ENCODE measurements around the gene SMAD6.
"Not testable (repeated sequence)": the region's sequence is repeated elsewhere in the genome, so short reads cannot be mapped to it uniquely, and the experiment has no call there.

SMAD6 gene

DNA sequence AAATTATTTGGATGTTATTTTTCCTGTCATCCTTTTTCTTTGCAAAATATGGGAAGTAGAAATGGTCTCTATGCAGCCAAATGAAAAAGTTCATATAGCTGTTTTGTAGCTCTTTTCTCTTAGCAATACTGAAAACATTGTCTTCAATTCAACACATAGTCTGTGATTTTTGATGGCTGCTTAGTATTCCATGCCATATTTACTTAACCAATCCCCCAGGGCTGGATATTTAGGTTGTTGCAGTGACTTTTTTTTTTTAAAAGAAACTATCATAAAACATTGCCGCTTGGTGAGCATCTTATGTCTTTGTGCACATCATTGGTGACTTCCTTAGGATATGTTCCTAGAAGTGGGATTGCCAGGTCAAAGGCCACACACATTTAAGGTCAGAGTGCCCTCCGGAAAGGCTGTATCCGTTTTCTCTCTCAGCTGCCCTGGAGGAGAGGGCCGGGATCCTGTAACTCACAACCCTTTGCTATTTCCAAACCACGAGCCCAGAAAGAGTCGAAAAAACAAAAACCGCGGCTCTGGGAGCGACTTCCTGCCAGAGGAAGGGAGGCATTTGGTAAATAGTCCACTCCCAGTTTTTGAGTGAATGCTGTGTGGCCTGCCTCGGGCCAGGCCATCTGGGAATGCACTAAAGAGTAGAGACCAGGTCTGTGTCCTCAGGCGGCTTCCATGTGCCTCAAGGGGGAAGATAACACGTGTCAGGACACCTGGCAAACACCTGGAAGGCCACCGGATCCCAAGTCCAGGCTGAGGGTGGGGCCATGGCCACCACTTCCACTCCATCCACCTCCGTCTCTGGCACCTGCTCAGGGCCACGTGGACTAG lies 41.9 kb downstream of the SMAD6 start:
- DNase-seq: no peak

DNA sequence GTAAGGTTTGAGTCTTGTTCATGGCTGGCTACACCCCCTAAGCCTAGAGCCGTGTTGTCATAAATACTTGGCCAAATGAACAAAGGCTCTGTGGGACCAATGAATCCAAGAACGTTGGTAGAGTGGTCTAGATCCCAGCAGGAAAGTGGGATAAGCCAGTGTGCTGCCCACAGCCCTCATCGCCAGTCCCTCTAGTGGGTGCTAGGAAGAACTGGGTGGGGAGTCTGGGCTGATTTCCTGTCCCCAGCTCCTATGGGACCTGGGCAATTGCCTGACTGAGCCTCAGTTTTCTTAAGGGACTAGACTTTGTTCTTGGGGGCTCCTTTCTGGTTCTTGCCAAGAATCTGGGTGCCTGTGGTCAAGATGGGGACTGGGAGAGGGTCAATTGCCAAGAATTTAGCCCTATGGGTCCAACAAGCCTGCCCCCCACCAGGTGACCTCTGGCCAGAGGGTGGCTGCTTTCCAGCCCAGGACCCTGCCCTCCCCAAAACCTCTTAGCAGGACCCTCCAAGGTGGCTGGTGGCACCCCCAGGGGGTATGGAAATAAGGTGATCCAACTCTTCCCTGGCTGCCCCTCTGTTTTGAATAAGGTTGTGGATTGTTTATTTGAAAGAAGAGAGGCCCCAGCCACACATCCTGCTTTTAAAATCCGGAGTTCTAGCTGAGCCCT lies 42.7 kb downstream of the SMAD6 start:
- DNase-seq: no peak

DNA sequence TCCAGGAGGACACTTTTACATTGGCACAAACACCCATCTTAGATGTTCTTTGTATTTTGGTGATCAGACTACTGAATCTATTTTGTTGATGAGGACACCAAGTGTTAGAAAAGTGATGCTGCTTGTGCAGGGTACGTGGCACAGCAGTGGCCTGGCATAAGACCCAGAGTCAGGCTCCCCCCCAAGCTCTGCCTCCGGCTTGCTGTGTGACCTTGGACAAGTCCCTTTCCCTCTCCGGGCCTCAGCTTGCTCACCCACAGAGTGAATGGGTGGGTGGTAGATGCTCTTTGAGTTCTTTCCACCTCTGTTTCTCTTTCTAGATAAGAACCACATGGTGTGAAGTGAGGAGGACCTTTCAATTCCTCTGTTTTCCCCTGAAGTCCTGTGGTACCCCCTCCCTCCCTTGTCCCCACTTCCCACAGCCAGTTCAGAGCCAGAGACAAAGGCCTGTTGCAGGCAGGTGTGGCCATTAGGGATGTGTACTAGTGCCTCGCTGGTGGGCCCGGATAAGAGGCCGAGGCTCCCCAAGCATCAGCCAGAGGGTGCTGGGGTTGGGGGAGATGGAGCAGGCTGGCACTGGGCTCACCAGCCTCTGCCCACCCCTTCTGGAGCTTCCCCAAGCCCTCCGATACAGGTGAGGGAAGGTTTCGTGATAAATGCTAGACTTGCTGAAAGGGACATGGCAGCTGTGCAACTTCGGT lies 43.6 kb downstream of the SMAD6 start:
- DNase-seq: no peak

DNA sequence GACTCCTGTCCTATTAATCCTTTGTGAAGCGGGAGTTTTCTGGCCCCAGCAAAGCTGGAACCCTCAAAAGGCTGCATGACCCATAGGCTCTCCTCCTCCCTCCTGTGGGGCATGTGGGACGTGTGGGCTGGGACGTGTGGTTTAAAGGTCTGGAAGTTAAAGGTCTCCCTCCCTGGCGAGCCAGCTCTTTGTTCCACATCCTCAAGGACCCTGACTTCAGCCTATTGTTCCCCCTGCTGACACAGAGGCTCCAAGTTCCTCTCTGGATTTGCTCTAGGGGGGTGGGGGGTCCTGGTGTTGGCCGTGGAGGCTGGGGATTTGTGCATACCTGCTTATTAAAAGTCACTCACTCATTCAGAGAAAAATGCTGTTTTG lies 44.2 kb downstream of the SMAD6 start:
- no peak for DNase-seq

DNA sequence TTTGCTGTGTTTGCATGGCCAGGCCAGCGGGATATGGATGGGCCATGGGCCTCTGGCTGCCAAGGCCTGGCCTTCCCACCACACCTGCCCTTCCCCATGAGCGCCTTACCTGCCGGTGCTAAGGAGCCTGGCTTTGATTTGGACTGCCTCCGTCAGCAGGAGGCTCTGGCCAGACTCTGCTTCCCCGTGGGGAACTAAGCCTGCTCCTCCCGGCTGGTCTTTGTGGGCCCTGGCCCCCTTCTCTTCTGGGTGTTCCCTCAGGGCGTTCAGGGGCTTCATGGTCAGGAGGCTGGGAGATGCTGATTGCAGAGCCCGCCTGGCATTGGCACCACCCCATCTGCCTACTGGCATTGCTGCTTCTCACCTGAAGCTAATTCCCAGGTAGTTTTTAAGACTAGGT lies 45.2 kb downstream of the SMAD6 start:
- DNase-seq: no peak

DNA sequence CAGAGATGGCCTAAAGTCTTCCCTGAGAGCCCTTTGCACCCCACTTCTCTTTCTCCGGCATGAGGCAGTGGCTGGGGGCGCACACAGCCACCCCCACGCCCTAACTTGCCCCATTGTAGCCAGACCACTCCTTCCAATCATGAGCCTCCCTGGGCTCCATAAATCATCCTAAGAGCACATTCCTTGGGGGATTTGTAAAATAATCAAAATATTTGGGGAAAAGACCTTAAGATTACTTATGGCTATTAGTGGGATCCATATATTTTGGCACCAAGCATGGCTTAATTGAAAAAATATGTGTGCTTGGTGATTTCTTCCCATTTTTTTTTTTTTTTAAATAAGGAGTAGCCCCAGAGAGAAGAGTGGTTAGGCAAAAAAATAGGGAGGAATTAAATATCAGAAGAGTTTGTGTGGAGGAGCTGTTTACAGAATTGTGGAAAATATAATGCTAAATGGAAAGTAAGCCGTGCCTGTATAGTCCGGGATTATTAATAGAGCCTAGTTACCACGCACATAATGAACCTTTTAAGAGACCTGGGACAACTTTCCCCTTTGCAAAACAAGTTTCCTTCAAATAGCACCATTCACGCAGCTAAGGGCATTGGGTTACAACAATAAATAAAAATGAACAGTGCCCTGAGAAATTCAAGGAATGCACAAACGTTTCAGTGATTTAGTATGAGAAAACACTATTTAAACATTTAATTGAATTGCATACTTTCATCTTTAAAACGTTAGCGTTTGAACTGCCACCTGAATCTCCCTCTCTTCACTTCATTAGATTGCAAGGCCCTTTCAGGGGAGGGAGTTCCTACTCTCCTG lies 46.1 kb downstream of the SMAD6 start:
- DNase-seq: no peak

DNA sequence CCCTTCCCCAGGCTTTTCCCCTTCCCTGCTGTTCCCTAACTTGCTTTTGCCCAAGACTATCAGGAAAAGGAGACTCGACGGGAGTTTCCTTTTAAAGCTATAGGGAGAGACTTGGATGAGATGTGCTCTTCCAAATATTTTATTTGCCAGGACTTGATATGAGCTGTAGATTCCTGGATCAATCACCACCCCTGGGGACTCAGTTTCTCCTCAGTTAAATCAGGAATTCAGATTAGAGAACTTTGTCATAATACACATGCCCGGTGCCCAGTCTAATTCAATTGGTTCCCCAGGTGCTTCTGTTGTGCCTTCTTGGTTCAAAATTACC lies 46.6 kb downstream of the SMAD6 start:
- DNase-seq: no peak

DNA sequence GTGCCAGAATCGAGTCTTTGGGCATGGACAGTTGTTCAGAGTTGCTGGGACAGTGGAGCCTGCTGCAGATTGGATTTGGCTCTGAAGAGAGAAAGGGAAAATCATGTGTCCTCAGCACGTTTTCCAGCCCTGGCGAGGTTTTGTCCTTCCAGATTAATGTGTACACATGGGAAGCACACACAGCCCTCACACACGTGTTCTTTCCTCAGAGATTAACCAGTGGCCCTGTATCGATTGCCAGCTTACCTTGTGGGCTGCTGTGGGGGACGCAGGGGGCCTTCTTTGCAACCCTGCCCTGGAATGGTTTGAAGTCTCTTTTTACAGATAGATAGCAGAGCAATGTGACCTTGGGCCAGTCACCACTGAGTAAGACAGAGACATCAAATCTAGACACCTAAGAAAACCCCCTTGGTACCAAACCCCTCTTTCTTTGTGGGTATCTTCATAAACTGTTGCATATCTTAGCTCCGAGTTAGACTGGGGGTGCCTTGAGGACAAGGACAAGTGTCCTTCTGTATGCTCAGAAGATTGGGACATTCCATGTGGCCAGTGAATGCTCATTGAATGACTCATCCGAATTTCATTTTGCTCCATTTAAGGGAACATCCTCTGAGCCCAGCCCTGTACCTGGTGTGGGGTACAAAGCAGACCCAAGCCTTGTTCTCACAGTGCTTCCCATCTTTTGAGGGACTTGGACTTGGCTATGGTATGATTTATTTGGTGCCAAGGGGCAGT lies 48.0 kb downstream of the SMAD6 start:
- no peak for DNase-seq

DNA sequence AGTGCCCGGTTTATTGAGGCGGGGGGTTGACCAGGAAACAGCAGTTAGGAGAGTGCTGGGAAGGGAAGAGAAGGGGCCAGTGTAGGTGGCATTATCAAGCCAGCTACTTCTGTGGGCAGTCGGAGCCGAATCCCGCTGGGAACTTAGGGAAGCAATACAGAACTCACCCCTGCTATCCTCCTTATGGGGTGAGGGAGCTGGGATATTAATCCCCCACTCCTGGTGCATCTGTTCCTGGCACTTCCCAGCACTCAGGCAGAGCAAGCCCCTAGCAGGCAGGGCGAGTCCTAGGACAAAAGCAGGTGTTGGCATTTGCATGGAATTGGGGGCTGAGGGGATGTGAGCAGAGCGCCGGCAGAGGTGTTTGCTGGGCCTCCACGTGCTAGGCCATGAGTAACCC lies 48.6 kb downstream of the SMAD6 start:
- DNase-seq: no peak

DNA sequence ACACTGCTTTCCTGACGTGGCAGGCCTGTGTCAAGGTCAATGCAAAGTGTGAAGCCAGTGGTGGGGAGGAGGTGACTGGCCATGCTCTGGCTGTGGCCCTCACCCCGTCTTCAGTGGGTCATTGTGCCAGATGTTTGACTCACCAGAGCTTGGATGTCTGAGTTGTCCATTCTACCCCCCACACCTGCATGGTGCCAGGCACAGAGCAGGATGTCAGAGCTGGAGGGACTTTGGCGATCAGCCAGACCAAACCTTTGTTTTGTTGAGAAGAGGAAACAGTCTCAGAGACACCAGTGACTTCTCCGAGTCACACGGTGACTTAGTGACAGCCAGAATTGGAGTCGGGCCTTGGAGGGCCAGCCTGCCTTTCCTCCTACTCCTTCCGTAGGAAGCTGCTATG lies 49.5 kb downstream of the SMAD6 start:
- no peak for DNase-seq

DNA sequence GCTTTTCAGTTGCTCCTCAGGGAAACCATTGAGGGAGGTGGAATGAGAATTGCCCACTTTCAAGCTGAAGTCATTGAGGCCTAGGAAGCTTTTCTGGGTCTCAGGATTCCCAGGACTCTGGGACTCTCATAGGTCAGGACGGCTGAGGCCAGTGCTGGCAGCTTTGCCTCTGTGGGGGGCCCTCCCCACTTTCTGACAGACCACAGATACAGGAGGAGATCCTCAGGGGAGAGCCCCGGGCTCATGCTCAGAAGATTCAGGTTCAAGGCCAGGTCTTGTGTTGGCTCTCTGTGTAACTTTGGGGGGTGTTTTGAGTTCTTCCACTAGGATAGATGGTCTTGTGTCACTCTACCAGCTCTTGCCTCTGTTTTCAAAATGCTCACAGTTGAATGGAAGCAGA lies 50.0 kb downstream of the SMAD6 start:
- no peak for DNase-seq

DNA sequence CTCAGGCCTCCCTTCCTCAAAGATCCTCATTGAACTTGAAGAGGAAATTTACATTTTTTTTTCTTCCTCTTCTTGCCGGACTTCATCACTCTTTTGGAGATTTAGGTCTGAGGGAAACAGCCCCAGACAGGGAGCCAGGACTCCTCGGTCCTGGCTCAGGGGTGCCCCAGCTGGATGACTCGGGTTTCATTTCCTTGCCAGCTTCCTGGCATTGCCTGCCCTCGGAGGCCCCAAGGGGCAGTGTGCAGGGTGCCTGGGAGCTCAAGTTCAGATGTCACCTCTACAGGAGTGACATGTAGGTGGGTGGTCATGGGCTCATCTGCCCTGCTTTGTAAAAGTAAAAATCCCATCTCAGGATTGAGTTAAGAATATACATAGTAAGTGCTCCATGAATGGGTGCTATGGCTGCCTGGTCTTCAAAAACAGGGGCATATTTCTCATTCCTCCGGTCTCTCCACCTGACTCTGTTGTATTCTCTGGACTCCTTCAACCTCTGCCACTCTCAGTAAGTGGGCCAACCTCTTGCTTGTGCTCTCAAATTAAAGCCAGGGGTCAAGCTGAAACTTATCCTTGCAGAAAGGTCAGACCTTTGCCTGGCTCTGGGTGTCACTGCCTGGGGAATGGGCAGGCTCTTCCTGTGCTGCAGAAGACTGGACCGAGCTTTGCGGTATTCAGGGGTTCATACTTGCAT lies 51.8 kb downstream of the SMAD6 start:
- no peak for DNase-seq

DNA sequence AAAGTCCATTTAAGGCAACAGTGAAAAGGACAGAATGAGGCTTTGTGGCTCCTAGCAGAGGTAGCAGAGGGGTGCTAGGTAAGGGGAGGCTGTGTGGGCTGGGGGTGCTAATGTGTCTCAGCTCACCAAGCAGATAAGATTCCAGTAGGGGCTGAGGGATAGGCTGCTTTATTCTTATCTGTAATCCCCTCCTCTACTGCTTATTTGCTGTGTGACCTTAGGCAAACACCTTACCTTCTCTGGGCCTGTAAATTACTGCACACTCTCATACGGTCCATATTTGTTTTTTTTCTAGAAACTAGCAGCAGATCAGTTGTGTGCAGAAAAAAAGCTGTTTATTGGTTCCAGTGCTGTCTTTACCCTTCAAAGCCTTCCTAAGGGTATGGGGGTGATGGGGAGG lies 52.8 kb downstream of the SMAD6 start:
- no peak for DNase-seq

DNA sequence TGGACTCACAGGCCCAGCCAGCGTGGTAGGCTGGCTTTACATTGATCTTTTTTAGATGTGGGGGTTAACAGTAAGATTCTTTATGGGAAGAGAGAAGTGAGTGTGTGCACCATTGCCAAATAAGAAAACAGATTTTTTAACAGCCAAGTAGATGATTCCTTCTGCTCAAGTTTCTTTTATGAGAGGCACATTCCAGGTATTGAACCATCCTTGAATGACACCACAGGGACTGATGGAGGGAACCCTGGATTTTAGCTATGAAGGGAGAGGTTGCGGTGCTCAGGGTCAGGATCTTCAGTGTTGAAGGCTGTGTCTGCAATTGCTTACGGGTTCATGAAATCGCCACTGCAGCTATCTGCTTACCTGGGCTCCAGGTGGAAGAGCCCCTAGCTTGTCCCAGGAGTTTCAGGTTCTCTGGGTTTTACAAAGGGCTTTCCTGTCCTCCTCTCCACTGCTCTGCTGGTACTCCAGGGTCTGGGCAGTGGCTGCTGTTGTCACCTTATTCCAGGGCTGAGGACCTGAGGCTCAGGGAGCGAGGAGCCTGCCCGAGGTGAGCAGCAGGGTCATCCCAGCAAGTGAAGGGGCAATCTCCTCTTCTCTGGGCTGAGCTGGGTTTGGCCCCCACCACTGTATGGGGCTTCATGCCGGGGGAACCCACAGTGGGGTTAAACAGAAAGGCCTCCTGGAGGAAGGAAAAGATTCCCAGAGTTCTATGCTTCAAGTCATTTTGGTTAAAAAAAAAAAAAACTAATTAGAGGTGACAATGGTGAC lies 53.4 kb downstream of the SMAD6 start:
- no peak for DNase-seq

DNA sequence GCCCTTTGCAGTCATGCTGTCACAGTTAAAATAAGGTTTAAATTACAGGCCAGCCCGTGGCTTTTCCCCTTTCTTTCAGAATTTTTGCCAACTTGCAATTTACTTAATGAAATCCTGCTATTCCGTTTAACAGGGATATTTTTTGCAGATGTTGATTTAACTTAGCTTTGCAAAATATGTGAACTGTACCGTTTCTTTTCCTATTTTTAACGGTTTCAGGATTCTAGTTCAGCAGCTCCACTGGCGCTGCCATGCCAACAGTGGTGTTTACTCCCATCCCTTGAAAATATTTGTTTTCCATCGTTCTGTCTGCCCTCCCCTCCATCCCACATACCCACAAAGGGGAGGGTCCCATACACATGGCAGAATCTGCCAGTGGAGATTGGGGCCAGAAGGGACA lies 54.3 kb downstream of the SMAD6 start:
- DNase-seq: no peak

DNA sequence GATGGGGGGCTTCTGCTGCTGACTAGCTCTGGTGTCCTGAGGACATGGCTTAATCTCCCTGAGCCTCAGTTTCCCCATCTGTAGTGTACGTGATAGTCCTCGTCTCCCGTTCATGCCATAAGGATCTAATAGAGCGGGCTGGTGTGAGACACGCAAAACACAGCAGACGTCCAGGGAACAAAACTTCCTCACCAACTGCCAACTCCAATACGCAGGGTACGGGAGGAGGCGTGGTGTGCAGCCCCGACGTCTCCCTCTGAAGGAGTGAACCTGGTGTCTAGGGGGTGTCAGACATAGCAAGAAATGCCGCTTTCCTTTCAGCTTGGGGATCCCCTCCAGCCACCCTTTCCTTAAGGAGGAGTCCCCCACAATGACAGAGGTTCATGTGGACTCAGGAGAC lies 55.0 kb downstream of the SMAD6 start:
- DNase-seq: no peak

DNA sequence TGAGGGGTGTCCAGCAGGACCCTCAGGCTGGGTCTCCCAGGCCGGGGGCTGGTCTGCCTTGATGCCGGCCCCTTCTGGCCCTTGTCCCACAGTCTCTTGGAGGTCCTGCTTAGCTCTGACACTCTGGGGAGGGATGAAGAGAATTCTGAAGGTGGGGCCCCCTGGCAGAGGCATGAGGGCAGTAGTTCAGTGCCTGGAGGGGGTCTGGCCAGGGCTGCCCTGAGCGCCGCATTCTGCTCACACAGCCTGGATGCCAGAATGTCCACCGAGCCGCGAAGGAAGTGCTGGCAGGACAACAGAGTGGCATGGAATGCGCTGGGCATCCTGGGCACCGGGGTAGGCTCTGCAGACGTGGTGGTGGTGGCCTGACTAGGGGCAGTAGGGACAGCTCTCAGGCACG lies 55.5 kb downstream of the SMAD6 start:
- DNase-seq: no peak

DNA sequence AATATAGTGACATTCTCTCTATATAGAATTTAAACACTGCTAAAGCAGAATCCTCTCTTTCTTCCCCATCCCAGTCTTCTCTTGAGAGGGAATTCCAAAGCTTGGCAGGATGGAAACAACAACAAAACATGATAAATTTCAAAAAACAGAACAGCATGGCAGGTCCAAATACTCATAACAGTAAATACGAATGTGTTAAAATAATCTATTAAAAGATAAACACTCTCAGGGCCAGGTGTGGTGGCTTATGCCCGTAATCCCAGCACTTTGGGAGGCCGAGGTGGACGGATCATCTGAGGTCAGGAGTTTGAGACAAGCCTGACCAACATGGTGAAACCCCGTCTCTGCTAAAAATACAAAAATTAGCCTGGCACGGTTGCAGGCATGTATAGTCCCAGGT lies 56.2 kb downstream of the SMAD6 start:
- not testable (repeated sequence) for DNase-seq

DNA sequence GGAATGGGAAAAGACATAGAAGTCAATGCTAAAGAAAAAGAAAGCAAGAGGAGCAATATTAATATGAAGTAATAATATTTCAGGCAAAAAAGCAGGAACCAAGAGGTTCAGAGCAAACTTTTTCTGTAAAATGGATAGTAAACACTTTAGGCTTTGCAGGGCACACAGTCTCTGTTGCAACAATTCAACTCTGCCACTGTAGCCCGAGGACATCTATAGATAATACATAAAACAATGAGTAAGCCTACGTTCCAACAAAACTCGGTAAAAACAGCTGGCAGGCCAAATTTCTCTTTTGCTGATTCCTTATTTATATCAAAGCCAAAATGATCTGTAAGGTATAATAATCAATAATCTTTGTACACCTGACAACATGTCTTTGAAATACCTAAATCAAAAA lies 56.8 kb downstream of the SMAD6 start:
- no peak for DNase-seq

DNA sequence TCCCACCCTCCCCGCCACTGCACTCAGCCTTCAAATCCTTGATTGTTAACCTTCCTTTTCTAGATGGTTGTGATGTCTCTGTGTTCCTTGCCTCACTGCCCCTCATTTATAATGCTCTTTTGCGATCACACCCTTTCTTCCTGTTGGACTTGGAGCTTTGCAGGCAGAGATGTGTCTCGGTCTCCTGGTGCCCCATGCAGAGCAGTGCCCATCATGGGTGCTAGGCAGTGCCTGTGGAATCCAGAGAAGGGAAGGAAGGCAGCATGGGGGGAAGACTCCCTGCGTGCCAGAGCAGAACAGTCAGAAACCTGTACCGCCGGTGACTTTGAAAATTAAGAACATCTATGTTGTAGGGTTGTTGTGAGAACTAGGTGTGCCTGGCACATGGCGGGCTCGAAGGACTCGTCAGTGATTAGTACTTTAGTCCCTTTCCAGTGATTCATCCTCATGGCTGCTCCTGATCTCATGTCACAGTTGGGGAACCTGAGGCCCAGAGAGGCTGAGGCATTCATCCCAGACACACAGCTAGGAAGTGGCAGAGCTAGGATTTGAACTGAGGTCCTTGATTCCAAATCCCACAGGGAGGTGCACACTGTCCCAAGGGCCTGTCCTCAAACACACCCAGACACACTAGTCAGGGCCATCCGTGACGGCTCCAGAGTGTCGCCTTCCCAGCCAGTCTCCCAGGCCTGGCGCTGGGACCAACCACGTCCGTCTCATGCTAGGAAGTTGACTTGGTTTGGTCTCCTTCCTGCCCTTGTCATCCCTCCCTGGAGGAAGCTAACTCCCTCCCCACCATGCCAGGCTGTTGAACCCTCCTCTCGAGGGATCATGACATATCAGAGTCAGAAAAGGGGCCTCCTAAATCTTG lies 58.3 kb downstream of the SMAD6 start:
- DNase-seq: no peak
